SH-SY5Y (cell line): ENCODE measurements around the gene FER.

Experiments used
- GATA2 ChIP-seq: IDR thresholded peaks from 2 replicates; pipeline ENCODE4 v1.6.1; 2011; ENCODE audit warnings: mild to moderate bottlenecking, low read depth, low read length
- GATA3 ChIP-seq: IDR thresholded peaks from 2 replicates; pipeline ENCODE4 v1.6.1; 2011; ENCODE audit warnings: low read depth, mild to moderate bottlenecking, low read length, moderate library complexity

- no peak for TF ChIP-seq GATA2
- no peak for TF ChIP-seq GATA3
Observed at GRCh38 chr5:108947164-108947563, 199.5 kb downstream of the FER start.
